TTC549 (cell line): Measurements from ENCODE around the gene HBZ.
"Not testable (repeated sequence)": the region's sequence is repeated elsewhere in the genome, so short reads cannot be mapped to it uniquely, and the experiment has no call there.

ENCODE experiments used
- FAIRE-seq: peaks from 2 replicates; lab custom pipeline; 2012; peaks lifted over from hg19 to GRCh38; lab: Jason Lieb, UNC

The HBZ gene

GRCh38 chr16:165539-166374 is 13.3 kb downstream of the HBZ start, which contains the start of gene HBM:
TSS of gene HBM (plus strand) at chr16:165978. CDS start at chr16:165998, 20 bp downstream.
- no peak for FAIRE-seq

GRCh38 chr16:166375-167121 is 14.1 kb downstream of the HBZ start:
- FAIRE-seq: no peak

GRCh38 chr16:167122-167690 is 14.8 kb downstream of the HBZ start:
- no peak for FAIRE-seq

GRCh38 chr16:168424-168823 is 16.0 kb downstream of the HBZ start:
- no peak for FAIRE-seq

GRCh38 chr16:169014-169413 is 16.6 kb downstream of the HBZ start:
- no peak for FAIRE-seq

- FAIRE-seq: not testable (repeated sequence)
Measured at GRCh38 chr16:170088-170507, 17.7 kb downstream of the HBZ start.

GRCh38 chr16:170788-171187 is 18.3 kb downstream of the HBZ start:
- no peak for FAIRE-seq

- FAIRE-seq: not testable (repeated sequence)
Measured at GRCh38 chr16:172374-172941, 20.0 kb downstream of the HBZ start, which contains the start of gene HBA2. TSS of gene HBA2 (plus strand) at chr16:172876. CDS start at chr16:172913, 37 bp downstream.

- not testable (repeated sequence) for FAIRE-seq
Measured at GRCh38 chr16:173211-173854, 20.9 kb downstream of the HBZ start.

- not testable (repeated sequence) for FAIRE-seq
Measured at GRCh38 chr16:173928-174769, 21.7 kb downstream of the HBZ start.

GRCh38 chr16:175011-175949 is 22.8 kb downstream of the HBZ start:
- FAIRE-seq: no peak

- FAIRE-seq: not testable (repeated sequence)
Measured at GRCh38 chr16:176006-176405, 23.6 kb downstream of the HBZ start.

GRCh38 chr16:176477-177382 is 24.3 kb downstream of the HBZ start, which contains the start of gene HBA1:
TSS of gene HBA1 (plus strand) at chr16:176680. CDS start at chr16:176717, 37 bp downstream.
- FAIRE-seq: not testable (repeated sequence)

- FAIRE-seq: no peak
Measured at GRCh38 chr16:177394-177822, 25.0 kb downstream of the HBZ start.

GRCh38 chr16:177981-178667 is 25.7 kb downstream of the HBZ start:
- no peak for FAIRE-seq

- no peak for FAIRE-seq
Measured at GRCh38 chr16:178668-179015, 26.2 kb downstream of the HBZ start.

GRCh38 chr16:179211-180092 is 27.0 kb downstream of the HBZ start:
- no peak for FAIRE-seq
